Stomach (tissue), 9 donors: ENCODE results near the gene SMIM29. TPM values are rescaled to one million over a fixed set of nuclear protein-coding genes. Genes with fewer than 3 reads are reported as not detected.

Experiments
- DNase-seq, 2 donors: peaks; one replicate each; pipeline versions ENCODE4 v3.0.0 to v3.0.0-alpha.2; 2013 to 2019
- H3K27ac ChIP-seq, 5 donors: fragments of 200-600 bp in 4 of 5; sonication (generic) in 4 of 5; one replicate each; pipeline ENCODE4 v1.5.1; 2013 to 2019; ENCODE audit warnings: mild to moderate bottlenecking in 1 of 5, moderate library complexity in 1 of 5
- H3K27me3 ChIP-seq, 3 donors: fragments of 200-600 bp; sonication (generic); one replicate each; pipeline ENCODE4 v1.5.1; 2017 to 2019; ENCODE audit warnings: mixed run types in 1 of 3
- H3K36me3 ChIP-seq, 4 donors: fragments of 200-600 bp; sonication (generic); 1 replicate in 3 of 4; 2 replicates in 1 of 4; pipeline ENCODE4 v1.5.1; 2016 to 2019
- H3K4me1 ChIP-seq, 4 donors: fragments of 200-600 bp; sonication (generic); one replicate each; pipeline ENCODE4 v1.5.1; 2016 to 2019
- H3K4me3 ChIP-seq, 4 donors: fragments of 200-600 bp; sonication (generic) in 3 of 4; one replicate each; pipeline ENCODE4 v1.5.1; 2016 to 2019; ENCODE audit warnings: mild to moderate bottlenecking in 1 of 4
- H3K9me3 ChIP-seq, 4 donors: fragments of 200-600 bp; sonication (generic); one replicate each; pipeline ENCODE4 v1.5.1; 2016 to 2019
- CTCF ChIP-seq, 7 experiments: fragments of 450-650 bp in 4 of 7; fragments of 200-600 bp in 3 of 7; sonication (generic) in 3 of 7; IDR thresholded peaks; one replicate each; pipeline ENCODE4 v1.5.1; 2016 to 2019; ENCODE audit warnings: antibody characterized with exemption in 7 of 7, control low read depth in 2 of 7, mild to moderate bottlenecking in 1 of 7
- EP300 ChIP-seq: sonication (generic); formaldehyde crosslinking; IDR thresholded peaks from one replicate; pipeline ENCODE4 v1.6.1; 2017; ENCODE audit warnings: antibody characterized with exemption
- POLR2A ChIP-seq, 4 donors: fragments of 450-650 bp; IDR thresholded peaks; one replicate each; pipeline ENCODE4 v1.6.1; 2016; ENCODE audit warnings: antibody characterized with exemption in 4 of 4, control low read depth in 2 of 4, mild to moderate bottlenecking in 1 of 4, moderate library complexity in 1 of 4
- POLR2AphosphoS5 ChIP-seq, 3 donors: sonication (generic); formaldehyde crosslinking; IDR thresholded peaks; one replicate each; pipeline ENCODE4 v1.6.1; 2016; ENCODE audit warnings: antibody characterized with exemption in 3 of 3
- WGBS, 5 donors: extraction: QIAGEN DNeasy Blood & Tissue Kit in 3 of 5; methylation state at CpG; one replicate each; pipeline versions ENCODE4 v1.1.5 to v1.1.7; 2013 to 2018; 5-methylcytosine and 5-hydroxymethylcytosine counted together
- intact Hi-C: fragments of 100-400 bp; cut with DNase I; formaldehyde crosslinking; loops from one replicate; pipeline ENCODE4 v1.15.1; 2023; ENCODE audit warnings: low total_unique reads
- polyA plus RNA-seq, 3 donors: library from polyadenylated mRNA; stranded (reverse); fragments of 200-250 nt; gene quantifications; one replicate each; pipeline ENCODE4 v1.2.3, GENCODE V29; 2013
- total RNA-seq, 5 donors: library from RNA; depleted of rRNA; stranded (reverse); fragments of >200 nt; gene quantifications; one replicate each; pipeline versions ENCODE4 v1.1.0 to v1.2.3, GENCODE V29; 2014 to 2016
- donor health status: healthy with polysubstance abuse.
- donor health status: Bipolar disorder and iron deficiency.
- donor health status: healthy.

The SMIM29 gene
- total and polyA plus RNA-seq, 8 donors, result 2.8 to 49.1 (median 26.7) TPM

GRCh38 chr6:34243901-34244884 lies 4.6 kb downstream of the SMIM29 start:
- Histone ChIP-seq H3K27me3 (no peaks in the 10 kb centered on the region), H3K36me3 (peaks cover 4 to 49% (median 35%) of the 10 kb centered on the region in 4 donors), H3K27ac (peak overlapping the region in 4 of 5 donors; percentile 63 to 85 (median 72)), H3K4me3 (peak overlapping the region in 1 of 4 donors; percentile 9), H3K4me1 (peaks cover 28 to 76% (median 36%) of the 10 kb centered on the region in 4 donors), H3K9me3 (no peaks in the 10 kb centered on the region)
- TF ChIP-seq POLR2A (IDR thresholded peaks at IDR 0.05), result no peak
- TF ChIP-seq POLR2AphosphoS5 (IDR thresholded peaks at IDR 0.05), result peak in 1 of 3 donors; percentile 49
- no peak for TF ChIP-seq EP300
- TF ChIP-seq CTCF (IDR thresholded peaks at IDR 0.05), result peak in 1 of 7 experiments; percentile 10
- intact Hi-C loops, result no loop called here
- WGBS, 5 donors, result 27 to 50% (median 41%) methylated on average over 15 to 19 of the region's 19 CpGs
- peak; percentile 54 to 63 for DNase-seq

- peaks cover 4 to 49% (median 35%) of the 10 kb centered on the region in 4 donors for H3K36me3 ChIP-seq
- H3K27ac ChIP-seq, result peak overlapping the region in 4 of 5 donors; percentile 63 to 85 (median 72)
- no peaks in the 10 kb centered on the region for H3K9me3 ChIP-seq
- no peak overlapping the region for H3K4me3 ChIP-seq
- TF ChIP-seq POLR2AphosphoS5 (IDR thresholded peaks at IDR 0.05) (no peak), POLR2A (IDR thresholded peaks at IDR 0.05) (no peak), CTCF (IDR thresholded peaks at IDR 0.05) (no peak), EP300 (no peak)
- H3K27me3 ChIP-seq, result no peaks in the 10 kb centered on the region
- 42 to 66% (median 58%) methylated on average over 5 of the region's 5 CpGs for WGBS, 5 donors
- H3K4me1 ChIP-seq, result peaks cover 31 to 82% (median 37%) of the 10 kb centered on the region in 4 donors
- DNase-seq, result peak in 1 of 2 donors; percentile 4
- intact Hi-C loops, result no loop called here
These were observed 5.6 kb downstream of the SMIM29 start for GRCh38 chr6:34243131-34243771.

GRCh38 chr6:34242252-34243130 lies 6.3 kb downstream of the SMIM29 start:
- peak overlapping the region in 2 of 5 donors; percentile 74 to 85 for H3K27ac ChIP-seq
- H3K36me3 ChIP-seq, result peaks cover 4 to 49% (median 35%) of the 10 kb centered on the region in 4 donors
- intact Hi-C loops, result no loop called here

More at GRCh38 chr6:34242252-34243130, 6.3 kb downstream of the SMIM29 start:
- Histone ChIP-seq H3K4me3 (no peak overlapping the region), H3K9me3 (no peaks in the 10 kb centered on the region), H3K4me1 (peaks cover 28 to 79% (median 36%) of the 10 kb centered on the region in 4 donors), H3K27me3 (no peaks in the 10 kb centered on the region)
- TF ChIP-seq CTCF (IDR thresholded peaks at IDR 0.05), result no peak
- TF ChIP-seq EP300, result no peak
- no peak for TF ChIP-seq POLR2AphosphoS5 (IDR thresholded peaks at IDR 0.05)
- TF ChIP-seq POLR2A (IDR thresholded peaks at IDR 0.05), result no peak
- DNase-seq, result peak in 1 of 2 donors; percentile 1
- 82 to 85% (median 84%) methylated on average over 6 to 7 of the region's 7 CpGs for WGBS, 5 donors
